Prostate gland (tissue), 2 donors: Measurements from ENCODE around the gene MORN1. TPM values are rescaled to one million over a fixed set of nuclear protein-coding genes. Genes with fewer than 3 reads are reported as not detected.

ENCODE experiments used
- DNase-seq: peaks from one replicate; pipeline ENCODE4 v3.0.0-alpha.2; 2019; ENCODE audit warnings: low spot score
- H3K27ac ChIP-seq, 2 donors: fragments of 200-600 bp; sonication (generic); 2 replicates each; pipeline ENCODE4 v1.5.1; 2017 to 2019
- H3K27me3 ChIP-seq: fragments of 200-600 bp; sonication (generic); replicated peaks from 2 replicates; pipeline ENCODE4 v1.5.1; 2019; ENCODE audit not compliant: insufficient read depth
- H3K36me3 ChIP-seq, 2 donors: fragments of 200-600 bp; sonication (generic); 1 replicate in 1 of 2; 2 replicates in 1 of 2; pipeline versions ENCODE4 v1.5.1 to v1.8.1; 2017 to 2019
- H3K4me1 ChIP-seq: fragments of 200-600 bp; sonication (generic); replicated peaks from 2 replicates; pipeline ENCODE4 v1.5.1; 2019
- H3K4me3 ChIP-seq, 2 donors: fragments of 200-600 bp; sonication (generic); 2 replicates each; pipeline ENCODE4 v1.5.1; 2017 to 2019
- H3K9me3 ChIP-seq: fragments of 200-600 bp; sonication (generic); 2 replicates; pipeline ENCODE4 v1.5.1; 2017
- POLR2A ChIP-seq: fragments of 450-650 bp; IDR thresholded peaks from one replicate; pipeline ENCODE4 v1.6.1; 2016; ENCODE audit warnings: antibody characterized with exemption, mild to moderate bottlenecking
- POLR2AphosphoS5 ChIP-seq: sonication (generic); formaldehyde crosslinking; IDR thresholded peaks from one replicate; pipeline ENCODE4 v1.6.1; 2017; ENCODE audit warnings: antibody characterized with exemption
- WGBS: methylation state at CpG from one replicate; pipeline ENCODE4 v1.1.5; 2018; 5-methylcytosine and 5-hydroxymethylcytosine counted together
- intact Hi-C: fragments of 100-400 bp; cut with DNase I; formaldehyde crosslinking; loops from one replicate; pipeline ENCODE4 v1.14.2; 2022
- total RNA-seq, 2 donors: library from RNA; depleted of rRNA; stranded (reverse); fragments of >200 nt; gene quantifications; one replicate each; pipeline ENCODE4 v1.1.0, GENCODE V29; 2016
- TF ChIP-seq, protein P1 (sequence below), 4 experiments: fragments of 200-600 bp in 2 of 4; fragments of 450-650 bp in 2 of 4; sonication (generic) in 2 of 4; IDR thresholded peaks; 1 replicate in 3 of 4; 2 replicates in 1 of 4; pipeline ENCODE4 v1.5.1; 2016 to 2019; ENCODE audit warnings: antibody characterized with exemption in 4 of 4, mild to moderate bottlenecking in 2 of 4, moderate library complexity in 2 of 4

MORN1 gene
- total RNA-seq, 2 donors from 2014 or later, result 18.6 to 21.0 TPM

DNA sequence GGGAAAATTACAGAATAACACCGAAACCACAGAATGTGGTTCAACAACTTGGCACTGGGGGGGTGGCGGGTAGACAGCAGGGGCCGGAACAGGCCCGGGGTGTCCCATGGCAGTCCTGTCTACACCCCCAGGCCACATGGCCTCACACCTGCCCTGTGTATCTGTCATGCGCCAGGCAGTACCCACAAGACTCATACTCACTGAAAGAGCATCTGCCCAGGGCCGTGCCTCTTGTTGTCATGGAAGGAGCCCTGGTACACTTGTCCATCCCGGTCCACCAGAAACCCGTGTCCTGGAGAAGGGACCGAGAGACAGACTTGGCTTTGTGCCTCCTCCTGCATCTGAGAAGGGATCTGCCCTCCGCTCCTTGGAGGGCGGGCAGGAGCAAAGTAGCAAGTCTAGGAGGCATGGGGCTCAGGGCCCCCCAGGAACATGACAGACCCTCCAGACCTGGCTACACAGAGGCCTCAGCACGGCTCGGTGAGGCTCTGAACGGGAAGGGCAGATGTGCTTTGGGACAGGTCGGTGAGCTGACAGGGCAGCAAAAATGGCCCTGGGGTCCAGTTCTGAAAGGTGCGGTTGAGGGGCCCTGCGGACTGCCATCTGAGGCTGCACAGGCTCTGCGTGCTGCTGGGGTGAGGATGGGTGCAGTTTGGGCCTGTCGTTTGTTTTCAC, 5.6 kb downstream of the MORN1 start:
- no peak overlapping the region for H3K4me3 ChIP-seq
- intact Hi-C loops, result no loop called here
- H3K27me3 ChIP-seq, result no peaks in the 10 kb centered on the region
- H3K27ac ChIP-seq, result no peak overlapping the region
- no peak for DNase-seq
- WGBS, result 86% methylated on average over 19 of the region's 19 CpGs
- no peaks in the 10 kb centered on the region for H3K36me3 ChIP-seq
- peaks cover 4% of the 10 kb centered on the region for H3K4me1 ChIP-seq
- TF ChIP-seq, protein P1, sequence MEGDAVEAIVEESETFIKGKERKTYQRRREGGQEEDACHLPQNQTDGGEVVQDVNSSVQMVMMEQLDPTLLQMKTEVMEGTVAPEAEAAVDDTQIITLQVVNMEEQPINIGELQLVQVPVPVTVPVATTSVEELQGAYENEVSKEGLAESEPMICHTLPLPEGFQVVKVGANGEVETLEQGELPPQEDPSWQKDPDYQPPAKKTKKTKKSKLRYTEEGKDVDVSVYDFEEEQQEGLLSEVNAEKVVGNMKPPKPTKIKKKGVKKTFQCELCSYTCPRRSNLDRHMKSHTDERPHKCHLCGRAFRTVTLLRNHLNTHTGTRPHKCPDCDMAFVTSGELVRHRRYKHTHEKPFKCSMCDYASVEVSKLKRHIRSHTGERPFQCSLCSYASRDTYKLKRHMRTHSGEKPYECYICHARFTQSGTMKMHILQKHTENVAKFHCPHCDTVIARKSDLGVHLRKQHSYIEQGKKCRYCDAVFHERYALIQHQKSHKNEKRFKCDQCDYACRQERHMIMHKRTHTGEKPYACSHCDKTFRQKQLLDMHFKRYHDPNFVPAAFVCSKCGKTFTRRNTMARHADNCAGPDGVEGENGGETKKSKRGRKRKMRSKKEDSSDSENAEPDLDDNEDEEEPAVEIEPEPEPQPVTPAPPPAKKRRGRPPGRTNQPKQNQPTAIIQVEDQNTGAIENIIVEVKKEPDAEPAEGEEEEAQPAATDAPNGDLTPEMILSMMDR (IDR thresholded peaks at IDR 0.05), result no peak
- no peak for TF ChIP-seq POLR2A
- no peak for TF ChIP-seq POLR2AphosphoS5
- H3K9me3 ChIP-seq, result no peaks in the 10 kb centered on the region

DNA sequence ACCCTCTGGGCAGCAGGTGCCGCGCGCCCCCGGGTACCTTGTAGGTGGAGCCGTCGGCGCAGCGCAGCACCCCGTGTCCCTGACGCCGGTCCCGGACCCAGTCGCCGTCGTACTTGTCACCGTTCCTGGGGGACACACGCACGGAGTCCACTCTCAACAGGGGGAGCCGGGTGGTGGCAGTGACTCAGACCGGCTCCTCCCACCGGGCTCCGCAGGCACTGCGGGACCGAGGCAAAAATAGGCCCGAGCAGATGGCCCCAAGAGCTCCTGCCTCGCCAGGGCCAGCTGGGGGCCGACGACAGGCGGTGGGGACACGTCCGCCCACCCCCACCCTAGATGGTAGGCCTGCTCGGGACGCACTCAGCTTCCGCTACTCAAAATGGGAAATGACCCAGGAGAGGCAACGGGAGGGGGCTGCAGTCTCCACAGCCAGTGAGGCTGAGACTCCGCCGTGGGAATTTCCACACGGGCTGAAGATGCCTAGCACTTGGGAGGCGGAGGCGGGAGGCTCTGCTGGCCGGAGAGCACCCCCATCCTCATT, 6.3 kb downstream of the MORN1 start:
- Histone ChIP-seq H3K4me1 (no peaks in the 10 kb centered on the region), H3K27me3 (no peaks in the 10 kb centered on the region), H3K36me3 (no peaks in the 10 kb centered on the region), H3K4me3 (no peak overlapping the region), H3K9me3 (no peaks in the 10 kb centered on the region), H3K27ac (no peak overlapping the region)
- no peak for DNase-seq
- 83% methylated on average over 37 of the region's 41 CpGs for WGBS
- intact Hi-C loops, result loop anchor here (5.0 kb wide), 1 partner anchor 73 kb away; no protein-coding TSS in a partner anchor
- TF ChIP-seq, protein P1 (IDR thresholded peaks at IDR 0.05), result no peak
- TF ChIP-seq POLR2A, result no peak
- TF ChIP-seq POLR2AphosphoS5, result no peak

DNA sequence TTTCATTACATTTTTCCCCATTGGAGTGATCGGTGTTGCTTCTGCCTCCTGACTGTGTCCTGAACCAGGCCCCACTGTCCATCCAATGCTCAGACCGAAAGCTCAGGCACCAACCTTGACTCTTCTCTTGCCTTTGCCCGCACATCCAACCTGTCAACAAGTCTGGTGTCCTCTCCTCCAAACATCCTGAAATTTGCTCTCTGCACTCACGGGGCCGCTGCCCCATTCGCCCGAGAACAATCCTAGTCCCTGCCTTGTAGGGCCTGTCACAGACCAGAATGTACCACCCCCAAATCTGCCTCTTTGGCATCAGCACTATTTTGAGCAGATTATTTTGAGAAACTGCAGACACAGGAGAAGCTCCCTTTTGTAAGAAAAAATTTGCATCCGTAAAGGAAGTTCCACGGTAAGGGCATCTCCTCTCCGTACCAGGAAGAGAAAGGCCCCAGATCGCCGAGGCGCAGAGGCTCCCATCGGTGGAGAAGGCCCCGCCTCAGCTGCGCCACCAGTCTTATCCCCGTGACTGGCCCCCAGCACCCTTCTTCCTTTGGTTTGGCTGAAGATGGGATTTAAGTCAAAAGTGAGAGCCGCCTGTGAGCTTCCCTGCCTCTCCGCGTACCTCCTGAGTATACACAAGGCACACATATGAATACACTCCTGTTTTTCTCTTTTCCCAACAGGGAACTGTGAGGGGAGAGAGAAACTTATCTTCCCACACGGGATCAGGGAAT, 7.1 kb downstream of the MORN1 start:
- no peaks in the 10 kb centered on the region for H3K27me3 ChIP-seq
- intact Hi-C loops, result loop anchor here (5.0 kb wide), 1 partner anchor 72 kb away; no protein-coding TSS in a partner anchor
- H3K4me1 ChIP-seq, result no peaks in the 10 kb centered on the region
- no peak overlapping the region for H3K27ac ChIP-seq
- H3K36me3 ChIP-seq, result no peaks in the 10 kb centered on the region
- WGBS, result 89% methylated on average over 21 of the region's 21 CpGs
- DNase-seq, result no peak
- TF ChIP-seq, protein P1 (IDR thresholded peaks at IDR 0.05), result no peak
- TF ChIP-seq POLR2A (no peak), POLR2AphosphoS5 (no peak)
- no peaks in the 10 kb centered on the region for H3K9me3 ChIP-seq
- no peak overlapping the region for H3K4me3 ChIP-seq

DNA sequence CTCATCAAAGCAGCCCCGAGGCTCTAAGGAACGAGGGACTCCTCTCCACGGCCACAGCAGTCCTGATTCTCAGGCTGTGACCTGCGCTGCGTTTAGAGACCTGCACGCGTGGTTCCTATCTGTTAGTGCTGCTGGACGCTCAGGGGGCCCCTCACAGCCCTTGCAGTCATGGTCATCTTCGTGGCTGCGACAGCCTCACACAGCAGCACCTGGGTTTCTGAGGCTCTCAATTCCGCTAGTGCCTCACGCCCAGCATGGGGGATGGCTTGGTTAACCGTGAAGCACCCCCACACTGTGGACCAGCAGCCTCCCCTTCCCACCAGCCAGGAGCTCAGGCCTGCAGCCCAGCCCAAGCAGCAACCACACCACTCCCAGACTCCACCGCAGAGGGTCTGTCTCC, 7.8 kb downstream of the MORN1 start:
- intact Hi-C loops, result loop anchor here (5.0 kb wide), 1 partner anchor 71 kb away; no protein-coding TSS in a partner anchor
- TF ChIP-seq, protein P1 (IDR thresholded peaks at IDR 0.05), result no peak
- TF ChIP-seq POLR2A (no peak), POLR2AphosphoS5 (no peak)
- Histone ChIP-seq H3K27me3 (no peaks in the 10 kb centered on the region), H3K9me3 (no peaks in the 10 kb centered on the region), H3K36me3 (no peaks in the 10 kb centered on the region), H3K4me3 (no peak overlapping the region), H3K4me1 (no peaks in the 10 kb centered on the region), H3K27ac (no peak overlapping the region)
- no peak for DNase-seq
- WGBS, result 86% methylated on average over 10 of the region's 14 CpGs
